GM21717 (cell line): ENCODE measurements around the gene NAA35.
"Not testable (repeated sequence)": the region's sequence is repeated elsewhere in the genome, so short reads cannot be mapped to it uniquely, and the experiment has no call there.

Experiments used
- ATAC-seq: cut with Tn5 transposase; IDR thresholded peaks from one replicate; pipeline ENCODE4 v1.9.1; 2021; ENCODE audit warnings: mild to moderate bottlenecking, moderate library complexity; ENCODE audit not compliant: unreplicated experiment

NAA35 gene

DNA sequence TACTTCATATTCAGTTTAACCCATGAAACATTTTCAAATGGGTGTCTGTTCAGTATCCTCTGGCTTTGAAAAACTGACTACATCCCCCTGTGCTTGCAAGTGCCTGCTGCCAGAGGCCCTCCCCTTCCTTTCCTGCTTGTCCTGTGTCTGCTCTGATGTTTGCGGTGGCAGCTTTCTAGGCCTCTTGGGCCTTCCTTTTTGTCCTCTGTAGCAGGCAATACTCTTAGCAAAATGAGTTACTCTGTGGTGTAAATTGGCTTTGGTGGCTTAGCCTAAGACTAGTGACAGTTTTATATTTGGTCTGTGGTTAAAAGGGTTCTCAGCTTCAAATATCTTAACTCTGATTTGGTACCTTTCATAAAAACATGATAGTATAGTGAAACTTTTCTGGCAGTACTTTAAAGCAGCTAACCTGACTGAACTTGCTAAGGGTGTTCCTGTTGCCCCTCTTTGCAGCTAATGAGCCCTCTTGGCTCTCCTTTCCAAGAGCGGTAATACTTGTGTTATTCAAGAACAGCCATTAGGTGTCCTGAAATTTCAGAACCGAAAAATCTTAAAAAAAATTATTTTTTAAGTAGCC, 81.8 kb downstream of the NAA35 start:
- no peak for ATAC-seq

DNA sequence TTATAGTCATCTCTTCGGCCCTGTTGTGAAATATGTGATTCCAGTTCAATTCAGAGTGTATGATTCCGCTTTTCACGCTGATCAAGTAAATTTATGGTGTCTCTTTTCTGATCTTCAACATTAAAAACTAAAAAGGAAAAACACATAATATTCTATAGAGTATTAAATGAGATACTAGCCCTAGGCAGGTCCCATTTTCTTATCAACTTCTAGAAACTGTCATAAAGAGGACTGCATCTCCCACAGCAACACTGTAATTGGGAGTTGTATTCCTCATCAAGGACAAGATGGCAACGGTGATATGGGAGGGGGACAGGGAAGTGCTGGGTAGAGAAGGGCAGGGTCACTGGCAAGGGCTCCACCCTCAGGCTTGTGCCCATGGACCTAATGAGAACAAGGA, 86.8 kb downstream of the NAA35 start:
- ATAC-seq, result no peak

DNA sequence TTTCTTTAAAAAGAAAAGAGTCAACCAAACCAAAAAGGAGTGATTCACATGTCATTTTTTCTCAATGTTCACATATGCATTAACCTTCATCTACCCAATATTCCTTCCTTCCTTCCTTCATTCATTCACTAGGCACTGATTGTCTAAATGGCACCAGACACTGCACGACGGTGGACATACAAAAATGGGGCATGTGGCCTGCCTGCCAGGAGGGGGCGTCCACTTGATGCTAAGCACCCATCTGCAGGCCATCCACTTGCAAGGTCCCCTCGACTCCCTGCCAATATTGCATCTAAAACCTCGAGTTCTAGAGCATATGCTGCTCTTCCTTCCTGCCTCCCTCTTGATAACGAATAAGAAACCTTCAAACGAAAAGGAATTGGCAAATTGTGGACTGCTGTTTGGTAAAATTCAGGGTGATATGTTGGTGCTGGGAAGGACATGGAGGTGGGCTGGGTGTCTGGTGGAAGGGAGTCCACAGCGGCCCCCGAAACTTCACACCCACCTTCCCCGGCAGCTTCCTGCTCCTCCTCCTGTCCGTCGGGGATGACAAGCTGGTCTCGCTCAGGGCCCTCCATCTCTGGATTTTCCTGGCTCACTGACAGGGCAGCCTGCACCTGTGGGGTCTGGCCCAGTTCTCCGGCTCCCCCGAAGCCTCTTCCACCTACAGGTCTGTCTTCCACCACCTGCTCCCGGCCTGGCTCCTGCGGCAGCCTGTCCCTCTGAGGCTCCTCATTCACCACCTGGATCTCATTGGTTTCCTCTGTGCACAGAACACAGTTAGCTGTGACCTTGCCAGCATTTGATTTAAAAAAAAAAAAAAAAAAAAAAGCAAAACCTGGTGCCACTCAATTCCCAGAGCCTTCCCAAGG, 94.2 kb downstream of the NAA35 start:
- no peak for ATAC-seq

DNA sequence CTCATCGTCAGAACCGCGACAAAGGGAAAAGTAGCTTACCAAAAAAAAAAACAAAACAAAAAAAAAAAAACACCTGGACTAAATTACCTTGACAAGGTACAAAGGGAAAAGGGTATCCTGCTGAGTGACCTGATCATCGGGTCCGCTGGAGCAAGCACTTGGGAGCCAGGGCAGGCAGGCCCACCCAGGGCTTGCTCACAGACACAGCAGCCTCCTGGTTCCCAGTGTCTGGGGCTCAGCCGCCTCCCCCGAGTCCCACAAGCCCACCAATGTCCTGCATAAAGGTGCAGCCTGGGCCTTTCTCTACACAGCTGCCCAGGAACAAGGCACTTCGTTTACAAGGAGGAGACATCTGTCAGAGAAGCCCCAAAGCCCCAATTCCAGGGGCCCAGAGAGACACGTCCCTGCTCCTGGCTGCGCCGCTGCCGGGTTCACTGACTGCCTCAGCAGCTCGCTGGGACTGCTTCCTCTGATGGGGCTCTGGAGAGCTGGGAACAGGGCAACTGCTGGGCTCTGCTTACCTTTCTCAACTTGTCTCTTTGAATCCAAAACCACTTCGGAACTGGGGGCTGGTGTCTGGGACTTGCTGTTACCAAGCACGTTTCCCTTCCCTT, 95.0 kb downstream of the NAA35 start:
- no peak for ATAC-seq

DNA sequence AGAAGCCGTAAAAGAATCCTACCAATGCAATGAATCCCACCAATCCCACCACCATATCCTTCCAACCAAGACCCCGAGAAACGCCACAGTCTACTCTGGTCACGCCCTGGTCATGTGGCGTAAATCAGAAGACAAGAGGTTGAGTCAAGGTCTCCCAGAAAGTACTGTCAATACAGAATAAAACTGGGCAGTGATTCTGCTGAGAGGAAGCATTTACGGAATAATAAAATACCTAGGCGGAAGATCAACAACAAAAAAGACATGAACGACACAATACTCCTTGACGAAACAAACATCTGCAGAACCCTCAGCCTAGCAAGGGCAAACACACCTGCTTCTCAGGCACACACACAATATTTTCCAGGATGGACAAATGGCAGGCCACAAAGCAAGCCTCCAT, 95.6 kb downstream of the NAA35 start:
- ATAC-seq, result no peak

DNA sequence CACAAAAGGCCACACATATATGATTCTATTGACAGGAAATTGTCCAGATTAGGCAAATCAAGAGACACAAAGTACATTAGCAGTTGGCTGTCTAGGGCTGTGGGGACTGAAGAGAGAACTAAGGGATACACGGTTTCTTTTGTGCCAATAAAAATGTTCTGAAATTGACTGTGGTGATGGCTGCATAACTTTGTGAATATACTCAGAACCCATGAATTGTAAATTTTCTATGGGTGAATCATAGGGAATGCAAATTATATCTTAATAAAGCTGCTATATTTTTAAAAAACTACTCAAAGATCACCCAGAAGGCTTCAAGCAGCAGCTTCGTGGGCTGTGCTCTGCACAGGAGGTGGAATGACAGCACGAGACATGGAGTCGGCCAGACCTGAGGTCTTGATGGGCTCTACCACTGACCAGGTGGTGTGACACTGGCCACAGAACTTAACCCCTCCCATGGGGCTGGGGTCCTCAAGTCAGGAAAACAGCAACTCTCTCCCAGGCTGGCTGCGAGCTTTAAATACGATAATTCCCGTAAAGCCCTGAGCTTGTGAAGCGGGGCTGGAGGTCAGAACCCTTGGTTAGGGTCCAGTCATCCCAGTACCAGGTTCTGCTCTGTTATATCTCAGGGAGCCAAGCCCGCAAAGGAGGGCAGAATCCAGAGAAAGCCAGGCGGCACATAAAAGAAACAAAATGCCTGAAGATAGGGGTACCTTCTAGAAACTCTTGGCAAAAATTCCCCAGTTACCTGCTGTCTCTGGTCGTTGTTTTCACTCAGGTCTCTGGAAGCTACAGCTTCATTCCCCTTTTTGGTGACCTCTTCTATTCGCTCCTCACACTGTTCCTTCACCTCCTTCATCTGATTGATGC, 99.3 kb downstream of the NAA35 start:
- ATAC-seq, result no peak

DNA sequence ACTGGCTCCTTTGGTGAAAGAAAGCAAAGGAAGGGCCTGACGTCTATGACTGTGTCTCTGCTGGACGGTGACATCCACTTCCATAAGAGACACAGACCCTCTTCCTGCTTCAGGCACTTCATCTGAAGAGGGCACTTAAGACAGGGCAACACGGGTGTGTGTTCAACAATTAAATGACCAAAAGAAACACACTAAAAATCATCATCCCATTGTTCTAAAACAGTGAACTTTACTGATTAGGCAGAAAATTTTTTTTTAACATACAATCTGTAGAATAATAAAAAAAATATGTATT, 99.9 kb downstream of the NAA35 start:
- ATAC-seq, result no peak

DNA sequence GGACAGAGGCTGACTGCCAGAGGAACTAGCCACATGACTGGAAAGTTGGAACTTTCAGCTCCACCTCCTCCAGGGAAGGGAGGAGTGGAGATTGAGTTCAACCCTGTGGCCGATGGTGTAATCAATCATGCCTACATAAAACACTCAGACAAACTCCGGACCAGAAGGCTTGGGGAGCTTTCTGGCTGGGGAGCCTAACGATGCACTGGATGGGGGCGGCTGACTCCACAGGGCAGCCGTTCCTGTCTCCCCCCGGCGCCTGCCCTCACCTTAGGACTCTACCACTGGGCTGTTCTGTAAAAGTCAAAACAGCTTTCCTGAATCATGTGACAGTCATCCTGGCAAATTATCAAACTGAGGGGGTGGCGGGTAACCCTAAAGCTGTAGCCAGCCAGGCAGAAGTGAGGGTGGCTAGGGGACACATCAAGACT, 100.4 kb downstream of the NAA35 start:
- no peak for ATAC-seq

DNA sequence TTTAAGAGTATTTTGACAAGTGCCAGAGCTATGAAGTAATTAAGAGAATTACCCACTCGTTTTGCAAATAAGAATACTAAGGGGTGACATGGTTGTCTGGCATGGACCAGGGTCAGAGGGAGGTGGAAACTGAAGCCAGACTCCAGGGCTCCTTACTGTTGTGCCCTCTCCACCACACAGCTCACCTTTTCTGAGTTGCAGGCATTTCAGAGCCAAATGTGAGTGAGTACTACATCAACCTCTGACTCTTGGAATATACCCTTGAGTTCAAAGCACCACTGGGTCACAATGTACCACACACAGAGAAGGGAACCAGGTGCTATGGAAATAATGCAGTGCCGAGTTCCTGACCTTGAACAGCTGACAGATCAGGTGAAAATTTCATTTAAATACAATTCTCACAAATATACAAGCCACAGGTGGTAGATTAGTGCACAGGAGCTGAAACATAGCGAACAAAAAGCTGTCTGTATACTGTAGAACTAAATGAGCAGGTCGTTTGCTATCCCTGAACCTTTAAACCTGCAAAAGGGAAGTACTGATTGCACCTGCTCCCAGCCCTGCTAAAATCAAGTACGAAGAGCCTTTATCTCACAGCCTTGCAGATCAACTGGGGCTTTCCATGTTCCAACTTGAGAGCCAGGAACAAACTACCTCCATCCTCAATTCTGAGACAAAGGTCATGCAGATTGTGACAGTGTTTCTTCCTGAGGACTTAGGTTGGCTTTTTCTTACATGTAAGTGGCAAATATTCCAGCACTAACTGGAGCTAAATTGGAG, 101.4 kb downstream of the NAA35 start:
- ATAC-seq, result no peak

DNA sequence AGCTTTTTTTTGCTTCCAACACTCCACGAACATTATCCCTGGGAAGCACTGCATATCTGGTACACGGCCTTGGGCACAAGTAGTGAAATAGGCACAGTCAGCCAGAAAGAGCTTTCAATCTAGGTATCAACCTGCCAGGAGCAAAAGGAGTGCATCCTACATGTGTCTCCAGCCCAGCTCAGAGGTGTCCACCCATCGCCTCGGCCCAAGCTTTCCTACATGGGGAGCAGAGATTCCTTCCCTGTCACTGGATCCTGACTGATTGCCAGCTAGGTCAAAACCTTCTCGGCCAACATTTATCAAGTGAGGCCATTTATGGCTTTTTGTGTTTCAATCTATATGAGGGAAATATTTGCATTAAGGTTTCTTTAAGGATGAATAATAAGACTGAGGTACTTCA, 102.6 kb downstream of the NAA35 start:
- ATAC-seq, result no peak

DNA sequence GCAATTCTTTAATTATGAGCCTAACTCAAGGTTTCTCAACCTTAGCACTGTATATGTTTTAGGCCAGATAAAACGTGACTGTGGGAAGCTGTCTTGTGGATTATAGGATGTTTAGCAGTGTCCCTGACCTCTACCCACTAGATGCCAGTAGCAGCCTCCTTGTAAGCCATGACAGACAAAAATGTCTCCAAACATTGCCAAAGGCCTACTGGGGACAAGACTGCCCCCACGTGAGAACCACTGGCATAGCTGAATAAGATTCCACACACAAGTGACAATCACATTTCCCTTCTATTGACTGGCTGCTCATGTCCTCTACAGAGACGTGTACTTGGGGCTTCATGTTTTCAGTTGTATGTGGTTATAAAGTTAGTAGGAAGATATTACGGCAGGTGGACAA, 103.1 kb downstream of the NAA35 start:
- ATAC-seq, result no peak

DNA sequence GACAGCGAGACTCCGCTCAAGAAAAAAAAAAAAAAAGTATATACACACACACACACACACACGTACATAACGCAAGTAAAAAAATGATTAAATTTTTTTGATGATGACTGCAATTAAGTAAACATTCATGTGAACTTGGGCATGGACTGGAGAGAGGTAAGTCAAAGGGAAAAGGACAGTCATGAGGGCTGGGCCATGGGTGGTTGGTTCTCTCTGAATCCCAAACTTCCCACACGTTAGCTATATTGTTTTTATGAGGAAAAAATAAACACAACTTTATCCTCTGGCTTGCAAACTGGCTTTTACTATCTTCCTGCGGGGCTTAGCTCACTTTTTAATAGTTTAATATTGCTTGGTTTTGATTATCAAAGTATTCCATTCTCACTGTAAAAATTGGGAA, 104.7 kb downstream of the NAA35 start:
- no peak for ATAC-seq

DNA sequence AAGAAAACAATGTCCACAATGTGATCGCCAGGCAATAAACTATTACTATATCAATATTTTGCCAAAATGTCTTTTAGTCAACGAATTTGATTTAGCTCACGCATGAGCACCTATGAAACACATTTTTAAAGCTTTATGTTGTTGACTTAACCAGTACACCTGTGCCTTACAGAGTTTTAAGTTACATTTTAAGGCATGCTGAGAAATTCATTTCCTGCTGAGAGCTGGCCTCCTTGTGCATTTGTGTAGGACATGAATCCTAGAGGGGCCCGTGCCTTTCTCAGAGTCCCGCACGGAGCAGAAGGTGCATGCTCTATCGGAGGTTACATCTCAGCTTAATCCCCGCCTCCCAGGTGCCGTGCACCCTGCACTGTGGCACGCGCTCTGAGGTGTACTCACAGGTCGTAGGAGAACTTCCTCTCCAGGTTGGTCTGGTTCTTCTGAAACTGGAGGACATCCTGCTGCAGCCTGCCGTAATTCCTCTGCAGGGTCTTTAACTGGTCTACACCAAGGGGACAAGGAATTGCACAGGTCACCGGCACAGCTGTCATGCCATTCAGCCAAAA, 105.2 kb downstream of the NAA35 start:
- no peak for ATAC-seq

DNA sequence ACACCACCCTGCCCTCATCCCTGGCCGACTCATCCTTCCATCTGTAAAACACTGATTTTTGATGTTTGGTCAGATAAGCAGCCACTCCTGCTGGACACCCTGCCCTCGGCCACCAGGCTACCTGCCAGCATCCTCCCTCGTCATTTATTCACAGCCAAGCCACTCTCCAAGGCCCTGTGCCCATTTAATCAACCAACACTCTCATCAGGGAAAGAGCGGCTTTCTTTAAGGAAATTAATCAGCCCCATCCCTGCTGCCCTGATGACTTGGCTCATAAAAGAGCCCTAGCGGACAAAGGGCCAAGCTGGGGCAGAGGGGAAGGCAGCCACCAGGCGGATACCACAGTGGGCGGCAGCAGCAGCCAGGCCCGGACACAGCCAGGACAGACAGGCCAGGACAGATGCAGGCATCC, 106.0 kb downstream of the NAA35 start:
- no peak for ATAC-seq

DNA sequence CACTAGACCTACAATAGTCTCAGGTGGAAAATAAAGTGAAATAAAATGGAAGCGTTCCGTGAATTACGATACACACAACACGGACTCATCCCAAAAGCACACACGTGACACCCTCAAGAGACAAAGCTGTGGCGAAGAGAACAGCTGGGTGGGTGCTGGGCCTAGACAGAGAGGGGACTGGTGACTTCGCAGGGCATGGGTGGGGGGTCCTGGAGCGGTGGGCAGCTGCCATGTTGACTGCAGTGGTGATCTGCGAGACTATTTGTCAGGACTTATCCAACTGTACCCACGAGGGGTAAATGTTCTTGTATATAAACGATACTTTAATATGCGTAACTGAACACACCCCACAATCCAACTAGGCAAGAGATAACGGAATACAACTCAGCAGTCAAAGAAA, 106.4 kb downstream of the NAA35 start:
- no peak for ATAC-seq

DNA sequence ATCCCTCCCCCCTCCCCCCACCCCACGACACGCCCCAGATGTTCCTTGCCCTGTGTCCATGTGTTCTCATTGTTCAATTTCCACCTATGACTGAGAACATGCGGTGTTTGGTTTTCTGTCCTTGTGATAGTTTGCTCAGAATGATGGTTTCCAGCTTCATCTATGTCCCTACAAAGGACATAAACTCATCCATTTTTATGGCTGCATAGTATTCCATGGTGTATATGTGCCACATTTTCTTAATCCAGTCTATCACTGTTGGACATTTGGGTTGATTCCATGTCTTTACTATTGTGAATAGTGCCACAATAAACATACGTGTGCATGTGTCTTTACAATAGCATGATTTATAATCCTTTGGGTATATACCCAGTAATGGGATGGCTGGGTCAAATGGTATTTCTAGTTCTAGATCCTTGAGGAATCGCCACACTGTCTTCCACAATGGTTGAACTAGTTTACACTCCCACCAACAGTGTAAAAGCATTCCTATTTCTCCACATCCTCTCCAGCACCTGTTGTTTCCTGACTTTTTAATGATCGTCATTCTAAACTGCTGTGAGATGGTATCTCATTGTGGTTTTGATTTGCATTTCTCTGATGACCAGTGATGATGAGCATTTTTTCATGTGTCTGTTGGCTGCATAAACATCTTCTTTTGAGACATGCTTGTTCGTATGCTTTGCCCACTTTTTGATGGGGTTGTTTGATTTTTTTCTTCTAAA, 107.2 kb downstream of the NAA35 start:
- ATAC-seq, result not testable (repeated sequence)

DNA sequence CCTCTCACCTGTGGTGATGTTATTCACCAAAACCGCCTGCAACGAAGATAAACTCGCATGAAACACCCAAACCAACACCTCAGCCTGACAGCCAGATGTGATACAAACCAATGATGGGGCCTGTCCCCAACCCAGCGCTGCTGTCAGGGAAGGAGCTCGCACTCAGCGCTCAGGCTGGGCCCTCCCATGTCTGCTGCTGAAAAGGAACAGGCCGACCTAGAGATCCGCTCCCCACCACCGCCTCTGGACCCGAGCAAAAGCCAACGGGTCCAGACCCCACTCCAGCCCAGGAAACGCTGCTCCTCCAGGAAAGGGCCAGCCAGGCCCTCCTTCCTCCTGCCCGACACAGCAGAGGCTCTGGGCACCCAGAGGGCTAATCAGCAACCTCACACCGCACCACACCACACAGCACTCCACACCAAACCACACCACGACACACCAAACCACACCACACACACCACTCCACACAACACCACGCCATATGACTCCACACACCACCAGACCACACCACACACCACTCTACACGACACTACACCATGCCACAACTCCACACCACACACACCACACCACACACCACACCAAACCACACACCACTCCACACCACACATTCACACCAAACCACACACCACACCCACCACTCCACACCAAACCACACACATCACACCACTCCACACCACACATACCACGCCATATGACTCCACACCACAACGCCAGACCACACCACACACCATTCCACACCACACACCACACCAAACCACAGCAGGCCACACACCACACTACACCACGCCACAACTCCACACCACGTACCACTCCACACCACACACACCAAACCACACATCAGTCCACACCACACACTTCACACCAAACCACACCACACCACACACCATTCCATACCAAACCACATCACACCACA, 111.9 kb downstream of the NAA35 start:
- no peak for ATAC-seq

DNA sequence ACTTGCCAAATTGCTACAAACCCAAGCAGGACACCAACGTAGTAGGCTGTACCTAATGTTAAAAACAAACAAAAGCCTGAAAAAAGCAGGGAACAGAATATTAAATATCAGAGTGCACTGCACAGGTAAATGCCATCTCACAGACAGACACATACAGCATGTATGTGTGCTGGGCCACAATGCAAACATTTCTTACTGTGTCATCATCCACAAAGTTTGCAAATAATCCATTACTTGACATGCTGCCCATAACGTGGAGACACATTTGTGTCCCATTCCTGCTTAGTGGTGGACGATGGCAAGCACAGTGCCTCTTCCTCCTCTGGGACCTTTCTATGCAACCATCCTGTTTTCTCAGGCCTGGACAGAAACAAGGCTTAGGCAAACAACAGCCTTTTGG, 113.7 kb downstream of the NAA35 start:
- ATAC-seq, result no peak

DNA sequence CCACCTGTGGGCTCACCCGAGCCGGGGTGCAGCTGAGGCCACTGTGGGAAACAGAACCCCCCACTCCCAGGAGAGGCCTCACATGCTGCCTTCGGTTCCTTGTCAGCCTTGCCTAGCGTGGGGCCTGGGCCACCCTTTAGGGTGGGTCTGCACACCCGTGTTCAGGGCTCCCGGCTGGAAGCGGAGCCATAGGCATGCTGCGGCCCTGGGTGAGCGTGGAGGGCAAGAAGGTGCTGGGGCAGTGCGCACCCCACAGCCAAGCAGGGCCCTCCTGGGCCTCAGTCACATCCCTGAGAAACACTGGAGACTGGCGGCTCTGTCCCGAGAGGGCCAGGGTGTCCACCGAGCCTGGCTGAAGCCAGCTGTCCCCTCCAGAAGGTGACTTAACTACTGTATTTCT, 116.5 kb downstream of the NAA35 start:
- ATAC-seq, result no peak
